K562 (cell line): ENCODE data around the gene LRIF1. TPM values are rescaled to one million over a fixed set of nuclear protein-coding genes. Genes with fewer than 3 reads are reported as not detected.

Experiments used
- ATAC-seq: fragments of 200-7000 bp; cut with Tn5 transposase; 3 replicates; pipeline ENCODE4 v1.9.1; 2020; ENCODE audit warnings: moderate library complexity
- BruUV-seq: library from RNA; stranded (reverse); fragments of 400-500 nt; replicated peaks from 2 replicates; lab custom pipeline; 2021; lab: Mats Ljungman, UMichigan
- CTCF ChIA-PET: fragments of 300-600 bp; formaldehyde crosslinking; extraction: SDS; loops from one replicate; lab custom pipeline; 2021; ENCODE audit warnings: low intra/inter-chr PET ratio; lab: Yijun Ruan, JAX
- POLR2A ChIA-PET: fragments of 300-600, 350-650 bp; sonication (Branson Sonifier 250); formaldehyde crosslinking; extraction: SDS; loops from one replicate; lab custom pipeline; 2021; ENCODE audit warnings: antibody characterized with exemption, inconsistent platforms; lab: Yijun Ruan, JAX
- DNase-seq, 4 experiments: peaks; one replicate each; pipeline versions ENCODE4 v3.0.0 to v3.0.0-alpha.2; 2011 to 2018; ENCODE audit warnings: low spot score in 3 of 4, mixed read lengths in 3 of 4; ENCODE audit errors: extremely low read depth in 1 of 4
- FAIRE-seq: peaks from 2 replicates; lab custom pipeline; 2011; peaks lifted over from hg19 to GRCh38; lab: Jason Lieb, UNC
- H2AFZ ChIP-seq: 2 replicates; pipeline ENCODE4 v1.6.0; 2011; ENCODE audit warnings: low read depth, low read length, control low read depth, inconsistent platforms
- H3K27ac ChIP-seq: fragments of 200-600 bp; 3 replicates; pipeline ENCODE4 v1.8.0; 2011; ENCODE audit warnings: low read depth, mild to moderate bottlenecking, control low read depth, inconsistent platforms, low read length, moderate library complexity, mixed read lengths; ENCODE audit errors: extremely low read depth
- H3K27me3 ChIP-seq, 2 experiments: fragments of 300-600 bp in 1 of 2; 2 replicates in 1 of 2; 3 replicates in 1 of 2; pipeline versions ENCODE4 v1.6.0 to v1.8.0; 2011; ENCODE audit warnings: inconsistent platforms in 2 of 2, low read length in 2 of 2, mild to moderate bottlenecking in 1 of 2, mixed read lengths in 1 of 2, moderate library complexity in 1 of 2; ENCODE audit not compliant: control insufficient read depth in 2 of 2, insufficient read depth in 2 of 2
- H3K36me3 ChIP-seq: fragments of 300-600 bp; 3 replicates; pipeline ENCODE4 v1.8.0; 2011; ENCODE audit warnings: mild to moderate bottlenecking, low read length, inconsistent platforms; ENCODE audit not compliant: control insufficient read depth, insufficient read depth
- H3K4me1 ChIP-seq, 2 experiments: fragments of 200-600 bp in 1 of 2; replicated peaks in 1 of 2; 2 replicates in 1 of 2; 3 replicates in 1 of 2; pipeline versions ENCODE4 v1.5.1 to v1.8.0; 2011; ENCODE audit warnings: inconsistent platforms in 2 of 2, low read length in 2 of 2, mild to moderate bottlenecking in 1 of 2, mixed read lengths in 1 of 2, moderate library complexity in 1 of 2; ENCODE audit not compliant: control insufficient read depth in 2 of 2, insufficient read depth in 2 of 2
- H3K4me2 ChIP-seq: 2 replicates; pipeline ENCODE4 v1.6.1; 2011; ENCODE audit warnings: low read length, control low read depth, inconsistent platforms, mixed read lengths; ENCODE audit not compliant: insufficient read depth
- H3K4me3 ChIP-seq: fragments of 200-600 bp; sonication (generic), shearing (Covaris generic); 2 replicates; pipeline ENCODE4 v1.5.1; 2016; ENCODE audit warnings: control low read depth, inconsistent platforms
- H3K79me2 ChIP-seq: fragments of 200-600 bp; 3 replicates; pipeline ENCODE4 v1.8.0; 2011; ENCODE audit warnings: low read length, inconsistent platforms; ENCODE audit not compliant: control insufficient read depth, insufficient read depth
- H3K9ac ChIP-seq, 2 experiments: 2 replicates each; pipeline versions ENCODE4 v1.6.0 to v1.6.1; 2011; ENCODE audit warnings: low read depth in 2 of 2, low read length in 2 of 2, control low read depth in 1 of 2, inconsistent platforms in 1 of 2, mild to moderate bottlenecking in 1 of 2, mixed read lengths in 1 of 2; ENCODE audit not compliant: insufficient read depth in 1 of 2
- H3K9me1 ChIP-seq: one replicate; pipeline ENCODE4 v1.6.0; 2011; ENCODE audit warnings: inconsistent platforms, mild to moderate bottlenecking, low read length, moderate library complexity; ENCODE audit not compliant: control insufficient read depth, insufficient read depth
- H3K9me3 ChIP-seq: replicated peaks from 2 replicates; pipeline ENCODE4 v1.5.1; 2011; ENCODE audit warnings: low read depth, low read length, inconsistent platforms; ENCODE audit not compliant: control insufficient read depth, insufficient read depth
- H4K20me1 ChIP-seq: replicated peaks from 2 replicates; pipeline ENCODE4 v1.6.1; 2011; ENCODE audit warnings: low read length, inconsistent platforms, mixed read lengths; ENCODE audit not compliant: control insufficient read depth, insufficient read depth
- ARID2 ChIP-seq: fragments of 450-650 bp; IDR thresholded peaks from 2 replicates; pipeline ENCODE4 v1.6.1; 2017; ENCODE audit warnings: antibody characterized with exemption, mild to moderate bottlenecking
- HEY1 ChIP-seq: fragments of 250-450 bp; sonication (Bioruptor Pico); IDR thresholded peaks from 2 replicates; pipeline ENCODE4 v1.5.0; 2020; ENCODE audit warnings: mild to moderate bottlenecking, moderate library complexity, borderline replicate concordance
- HNRNPUL1 ChIP-seq: fragments of 200-400 bp; formaldehyde crosslinking; IDR thresholded peaks from 2 replicates; pipeline ENCODE4 v1.6.1; 2017; ENCODE audit warnings: low read length
- KAT2B ChIP-seq: IDR thresholded peaks from one replicate; pipeline ENCODE4 v1.6.1; 2012; ENCODE audit warnings: low read depth, mild to moderate bottlenecking, control low read depth, inconsistent platforms, low read length, moderate library complexity
- NFRKB ChIP-seq: fragments of 450-650 bp; IDR thresholded peaks from 2 replicates; pipeline ENCODE4 v1.6.1; 2016; ENCODE audit warnings: low read depth
- NR2C2 ChIP-seq, 2 experiments: fragments of 200-800 bp in 1 of 2; sonication (Bioruptor generic) in 1 of 2; sonication (generic) in 1 of 2; formaldehyde crosslinking in 1 of 2; IDR thresholded peaks; 2 replicates each; pipeline versions ENCODE4 v1.6.1 to v1.8.0; 2016 to 2022; ENCODE audit warnings: mild to moderate bottlenecking in 1 of 2, missing compliant biosample characterization in 1 of 2, missing genetic modification characterization in 1 of 2, missing genetic modification reagents in 1 of 2
- OTX1 ChIP-seq: fragments of 450-650 bp; formaldehyde crosslinking; IDR thresholded peaks from 2 replicates; pipeline ENCODE4 v1.4.0; 2022; ENCODE audit warnings: mild to moderate bottlenecking
- SOX6 ChIP-seq: fragments of 450-650 bp; IDR thresholded peaks from 2 replicates; pipeline ENCODE4 v1.6.1; 2014; ENCODE audit warnings: mild to moderate bottlenecking
- SUPT5H ChIP-seq: fragments of 450-650 bp; IDR thresholded peaks from 2 replicates; pipeline ENCODE4 v1.6.1; 2016
- TOE1 ChIP-seq, 2 experiments: fragments of 450-650 bp in 1 of 2; sonication (generic) in 1 of 2; formaldehyde crosslinking in 1 of 2; IDR thresholded peaks; 2 replicates each; pipeline versions ENCODE4 v1.7.1 to v1.8.0; 2016 to 2022; ENCODE audit warnings: borderline replicate concordance in 2 of 2, mild to moderate bottlenecking in 2 of 2, antibody characterized with exemption in 1 of 2, inconsistent platforms in 1 of 2, low read depth in 1 of 2, missing genetic modification reagents in 1 of 2, moderate library complexity in 1 of 2
- TRIM25 ChIP-seq: fragments of 450-650 bp; IDR thresholded peaks from 2 replicates; pipeline ENCODE4 v1.7.0; 2016; ENCODE audit warnings: borderline replicate concordance
- ZNF354B ChIP-seq: fragments of 250-450 bp; sonication (Bioruptor Pico); IDR thresholded peaks from 2 replicates; pipeline ENCODE4 v1.4.0; 2020
- ZNF589 ChIP-seq: fragments of 200-800 bp; sonication (Bioruptor generic); IDR thresholded peaks from 2 replicates; pipeline ENCODE4 v1.6.1; 2016; ENCODE audit warnings: low read depth, missing genetic modification characterization, missing compliant biosample characterization
- ZNF830 ChIP-seq: fragments of 250-450 bp; sonication (Bioruptor Pico); IDR thresholded peaks from 2 replicates; pipeline ENCODE4 v1.5.0; 2021; ENCODE audit warnings: mild to moderate bottlenecking
- WGBS: fragments of 100-300 bp; shearing (Covaris generic); methylation state at CpG from one replicate; pipeline ENCODE4 v1.1.6; 2016; ENCODE audit warnings: low coverage, mixed read lengths; ENCODE audit not compliant: insufficient coverage; ENCODE audit errors: missing lambda C conversion rate; 5-methylcytosine and 5-hydroxymethylcytosine counted together
- in situ Hi-C: fragments of 300-500 bp; cut with MboI; formaldehyde crosslinking; loops from 4 replicates; pipeline ENCODE4 v1.15.0; 2018; ENCODE audit warnings: inconsistent platforms, mixed read lengths
- intact Hi-C: fragments of 100-400 bp; cut with micrococcal nuclease; formaldehyde crosslinking; loops from 2 replicates; pipeline ENCODE4 v1.14.2; 2022
- polyA plus RNA-seq, 8 experiments: library from polyadenylated mRNA; depleted of rRNA in 4 of 8; stranded (reverse) in 5 of 8; unstranded in 3 of 8; fragments of >200 nt; fragmentation: Nextera tagmentation in 2 of 8; fragmentation: Illumina TruSeq in 1 of 8; extraction: Ambion mirVana in 2 of 8; extraction: Trizol in 1 of 8; gene quantifications; 2 replicates each; pipeline versions ENCODE4 v1.2.1 to v1.2.3, GENCODE V29; 2011 to 2014; ENCODE audit warnings: inconsistent platforms in 1 of 8, missing spikeins in 1 of 8
- total RNA-seq, 7 experiments: library from RNA; depleted of rRNA in 6 of 7; stranded (reverse); fragments of >200 nt in 6 of 7; fragmentation: Illumina TruSeq in 2 of 7; extraction: Trizol in 2 of 7; gene quantifications; 2 replicates each; pipeline versions ENCODE4 v1.2.1 to v1.2.3, GENCODE V29; 2011 to 2021; ENCODE audit warnings: low replicate concordance in 1 of 7
- TF ChIP-seq, protein P1 (sequence below), 3 experiments: IDR thresholded peaks in 2 of 3; conservative IDR thresholded peaks in 1 of 3; 2 replicates each; pipeline ENCODE4 v1.5.1; 2011 to 2012; ENCODE audit warnings: low read length in 3 of 3, mild to moderate bottlenecking in 3 of 3, control low read depth in 2 of 3, improper control_type of control experiment in 1 of 3, inconsistent platforms in 1 of 3, low read depth in 1 of 3, mixed read lengths in 1 of 3, moderate library complexity in 1 of 3; ENCODE audit not compliant: insufficient read depth in 2 of 3

LRIF1 gene
- total and polyA plus RNA-seq, 9 of the 15 experiments (the other 6 are each of a cell fraction or from before 2014, with no cell fraction given), result 35.6 to 88.8 (median 74.1) TPM

- TF ChIP-seq OTX1 (no peak), ZNF830 (CRISPR knock-in tag) (no peak), NR2C2 (CRISPR knock-in tag; IDR thresholded peaks at IDR 0.05) (no peak), NR2C2 (tag; IDR thresholded peaks at IDR 0.05) (peak; percentile 97)
Measured at GRCh38 chr1:110964455-110964903, 757 bp upstream of the LRIF1 start (continued).

- H3K27ac ChIP-seq, result peak overlapping the region; percentile 98
- peak overlapping the region; percentile 86 for H2AFZ ChIP-seq
- peak overlapping the region; percentile 95 to 99 for H3K9ac ChIP-seq
- peaks cover 2% of the 10 kb centered on the region; the same call in 1 of the 2 replicates for H3K9me3 ChIP-seq
- peaks cover 55% of the 10 kb centered on the region for H3K79me2 ChIP-seq
- in situ Hi-C loops (no loop called here), intact Hi-C loops (loop anchor here (2.0 to 10.0 kb wide), 3 partner anchors 46 to 628 kb away; partner anchors contain the start of gene RBM15)
- H3K36me3 ChIP-seq, result peaks cover 28% of the 10 kb centered on the region
- peak; percentile 73 for ATAC-seq
- H3K27me3 ChIP-seq, result no peaks in the 10 kb centered on the region
- WGBS, result 1% methylated on average over 38 of the region's 38 CpGs
- TSS peak; percentile 65 for BruUV-seq
- POLR2A ChIA-PET, result interaction anchor here (0.6 to 2.4 kb wide), 15 partner anchors 8 to 1340 kb away, joined by 3 to 15 read pairs (median 4); no protein-coding TSS in a partner anchor
- no peaks in the 10 kb centered on the region for H3K9me1 ChIP-seq
- H4K20me1 ChIP-seq, result 0 out of 2 replicates have a peak, but pooled peaks cover 10% of the 10 kb centered on the region
- peak overlapping the region; percentile 76 for H3K4me3 ChIP-seq
- H3K4me2 ChIP-seq, result peak overlapping the region; percentile 94
- DNase-seq, result peak; percentile 43 to 92 (median 52)
- peaks cover 0 to 12% of the 10 kb centered on the region in 2 experiments; a peak in 2 of 5 replicates for H3K4me1 ChIP-seq
- CTCF ChIA-PET, result interaction anchor here (0.7 to 1.1 kb wide), 2 partner anchors 133 to 180 kb away, joined by 3 read pairs; no protein-coding TSS in a partner anchor
- peak; percentile 86 for FAIRE-seq
- TF ChIP-seq ARID2 (no peak), SOX6 (peak; percentile 53), KAT2B (no peak), ZNF354B (CRISPR knock-in tag) (peak; percentile 42; the same call in 1 of the 2 replicates), HEY1 (CRISPR knock-in tag) (0 out of 2 replicates have a peak, but pooled peaks have one; percentile 28), TRIM25 (0 out of 2 replicates have a peak, but pooled peaks have one; percentile 59), ZNF589 (peak; percentile 77; the same call in 1 of the 2 replicates), HNRNPUL1 (no peak), SUPT5H (no peak), TOE1 (IDR thresholded peaks at IDR 0.05; ENCODE audit: borderline replicate concordance) (peak; percentile 62; the same call in 1 of the 2 replicates), TOE1 (CRISPR knock-in tag; IDR thresholded peaks at IDR 0.05; ENCODE audit: borderline replicate concordance, low read depth) (no peak), NFRKB (peak; percentile 95; the same call in 1 of the 2 replicates)
- TF ChIP-seq, protein P1, sequence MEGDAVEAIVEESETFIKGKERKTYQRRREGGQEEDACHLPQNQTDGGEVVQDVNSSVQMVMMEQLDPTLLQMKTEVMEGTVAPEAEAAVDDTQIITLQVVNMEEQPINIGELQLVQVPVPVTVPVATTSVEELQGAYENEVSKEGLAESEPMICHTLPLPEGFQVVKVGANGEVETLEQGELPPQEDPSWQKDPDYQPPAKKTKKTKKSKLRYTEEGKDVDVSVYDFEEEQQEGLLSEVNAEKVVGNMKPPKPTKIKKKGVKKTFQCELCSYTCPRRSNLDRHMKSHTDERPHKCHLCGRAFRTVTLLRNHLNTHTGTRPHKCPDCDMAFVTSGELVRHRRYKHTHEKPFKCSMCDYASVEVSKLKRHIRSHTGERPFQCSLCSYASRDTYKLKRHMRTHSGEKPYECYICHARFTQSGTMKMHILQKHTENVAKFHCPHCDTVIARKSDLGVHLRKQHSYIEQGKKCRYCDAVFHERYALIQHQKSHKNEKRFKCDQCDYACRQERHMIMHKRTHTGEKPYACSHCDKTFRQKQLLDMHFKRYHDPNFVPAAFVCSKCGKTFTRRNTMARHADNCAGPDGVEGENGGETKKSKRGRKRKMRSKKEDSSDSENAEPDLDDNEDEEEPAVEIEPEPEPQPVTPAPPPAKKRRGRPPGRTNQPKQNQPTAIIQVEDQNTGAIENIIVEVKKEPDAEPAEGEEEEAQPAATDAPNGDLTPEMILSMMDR (IDR thresholded peaks at IDR 0.05 in 2 of 3, conservative IDR thresholded peaks at IDR 0.05 in 1 of 3; ENCODE audit: insufficient read depth in 2 of 3, low read depth in 1 of 3, low read length in 3 of 3), result 0 out of 6 replicates have a peak, but pooled peaks of 2 of the 3 experiments have one; percentile 1 to 22
Measured at GRCh38 chr1:110962892-110963690, 631 bp downstream of the LRIF1 start.
